CMK (cell line): ENCODE data around the gene FKRP.

Experiments
- DNase-seq: peaks from one replicate; pipeline ENCODE4 v3.0.0-alpha.2; 2010; ENCODE audit warnings: low read depth

FKRP gene

GRCh38 chr19:46719629-46720502 lies 26.0 kb upstream of the FKRP start:
- no peak for DNase-seq

GRCh38 chr19:46720503-46721239 lies 25.2 kb upstream of the FKRP start:
- no peak for DNase-seq

GRCh38 chr19:46721269-46722003 lies 24.4 kb upstream of the FKRP start:
- no peak for DNase-seq

- DNase-seq, result no peak
Observed at GRCh38 chr19:46722004-46722380, 23.9 kb upstream of the FKRP start.

DNA sequence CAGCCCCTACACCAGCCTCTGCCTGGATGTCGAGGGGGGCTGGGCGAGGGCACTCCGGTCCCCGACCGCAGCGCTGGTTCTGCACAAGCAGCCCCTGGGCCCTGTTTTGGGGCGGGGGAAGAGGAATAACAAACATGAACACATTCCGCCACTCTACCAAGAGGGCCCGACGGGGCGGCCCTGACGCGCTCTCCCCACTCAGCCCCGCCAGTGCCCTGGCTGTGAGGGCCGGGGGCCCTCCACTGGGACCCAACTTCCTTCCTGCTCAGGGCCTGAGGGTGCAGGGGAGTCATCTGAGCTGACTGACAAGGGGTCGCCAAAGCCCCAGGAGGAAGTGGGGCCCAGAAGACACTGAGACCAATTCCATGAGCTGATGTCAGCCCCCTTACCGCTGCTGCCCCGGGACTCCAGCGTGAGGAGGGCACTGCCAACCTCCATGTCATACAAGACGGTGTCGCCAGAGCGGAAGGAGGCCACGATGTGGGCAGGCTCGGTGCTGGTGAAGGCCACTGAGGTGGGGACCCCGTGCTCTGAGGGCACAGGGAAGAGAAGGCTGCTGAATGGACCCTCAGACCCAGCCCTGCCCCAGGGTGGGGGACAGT lies 23.3 kb upstream of the FKRP start:
- DNase-seq, result no peak

DNA sequence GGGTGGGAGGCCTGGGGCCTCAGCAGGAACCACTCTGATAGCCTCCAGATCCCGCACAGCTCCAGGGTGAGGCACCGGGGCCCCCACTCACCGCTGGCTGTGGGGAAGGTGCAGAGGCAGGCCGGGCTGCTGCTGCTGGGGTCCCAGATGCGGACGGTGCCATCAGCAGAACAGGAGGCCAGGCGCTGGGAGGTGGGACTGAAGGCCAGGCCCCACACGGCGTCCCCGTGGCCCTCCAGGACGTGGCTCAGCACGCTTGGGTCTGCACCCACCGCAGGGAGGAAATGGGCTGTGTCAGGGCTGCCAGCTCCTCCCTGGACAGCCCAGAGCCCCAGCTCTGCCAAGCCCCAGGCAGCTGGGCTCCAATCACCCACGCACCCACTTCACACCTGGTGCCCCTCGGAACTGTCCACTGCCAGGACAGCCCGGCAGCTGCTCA lies 22.8 kb upstream of the FKRP start:
- no peak for DNase-seq

- DNase-seq, result no peak
Observed at GRCh38 chr19:46723471-46723870, 22.4 kb upstream of the FKRP start.

GRCh38 chr19:46724468-46724867 lies 21.4 kb upstream of the FKRP start:
- no peak for DNase-seq

DNA sequence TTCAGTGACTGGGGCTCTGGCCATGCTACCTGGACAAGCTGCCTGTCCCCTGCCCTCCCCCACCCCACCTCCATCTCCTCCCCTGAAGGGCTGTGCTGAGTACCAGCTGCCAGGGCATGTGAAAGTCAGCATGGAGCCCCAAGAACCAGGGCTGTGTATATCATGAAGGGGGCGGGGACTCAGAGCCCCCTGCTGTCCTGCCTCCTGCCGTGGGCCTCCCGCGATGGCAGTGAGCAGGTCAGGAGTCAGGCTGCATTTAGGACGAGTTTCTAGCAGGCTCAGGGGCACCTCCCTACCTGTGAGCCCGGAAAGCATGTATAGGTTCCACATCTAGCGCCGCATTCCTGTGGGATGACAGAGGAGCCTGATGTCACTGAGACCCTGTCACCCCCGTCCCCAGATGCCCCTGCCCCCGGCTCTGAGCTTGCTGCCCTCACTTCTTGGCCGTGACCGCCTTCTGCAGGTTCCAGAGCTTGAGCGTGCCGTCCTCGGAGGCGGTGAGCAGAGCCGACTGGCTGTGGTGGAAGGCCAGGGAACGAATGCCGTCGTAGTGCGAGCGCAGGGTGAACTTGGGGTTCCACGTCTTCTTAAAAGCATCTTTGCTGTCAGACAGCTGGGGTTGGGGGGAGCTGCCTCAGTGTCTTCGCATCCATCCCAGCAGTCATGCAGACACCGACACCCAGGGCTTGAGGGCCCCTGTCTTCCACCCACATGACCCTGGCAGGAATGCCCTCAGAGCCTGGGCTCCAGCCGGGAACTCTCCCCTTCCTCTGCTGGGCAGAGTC lies 20.6 kb upstream of the FKRP start:
- no peak for DNase-seq

- DNase-seq, result no peak
Observed at GRCh38 chr19:46725859-46726393, 19.9 kb upstream of the FKRP start.

DNA sequence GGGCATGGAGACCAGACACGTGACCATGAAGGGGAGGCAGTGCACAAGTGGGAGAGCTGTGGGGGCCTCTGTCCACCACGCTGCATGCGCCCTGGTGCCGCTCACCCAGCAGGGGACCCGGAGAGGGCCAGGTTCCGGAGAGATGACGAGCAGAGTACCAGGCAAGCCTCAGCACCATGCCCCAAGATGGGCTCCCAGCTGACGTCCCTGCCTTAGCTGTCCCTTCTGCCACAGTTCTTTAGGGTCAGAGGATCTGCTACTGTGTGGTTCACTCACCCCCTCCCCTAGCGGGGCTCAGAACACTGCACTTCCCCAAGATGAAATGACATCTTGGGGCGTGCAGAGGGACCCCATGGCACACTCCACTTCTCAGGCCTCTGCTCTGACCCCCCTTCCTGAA lies 19.3 kb upstream of the FKRP start:
- DNase-seq, result no peak

- no peak for DNase-seq
Observed at GRCh38 chr19:46726971-46727501, 18.8 kb upstream of the FKRP start.

DNA sequence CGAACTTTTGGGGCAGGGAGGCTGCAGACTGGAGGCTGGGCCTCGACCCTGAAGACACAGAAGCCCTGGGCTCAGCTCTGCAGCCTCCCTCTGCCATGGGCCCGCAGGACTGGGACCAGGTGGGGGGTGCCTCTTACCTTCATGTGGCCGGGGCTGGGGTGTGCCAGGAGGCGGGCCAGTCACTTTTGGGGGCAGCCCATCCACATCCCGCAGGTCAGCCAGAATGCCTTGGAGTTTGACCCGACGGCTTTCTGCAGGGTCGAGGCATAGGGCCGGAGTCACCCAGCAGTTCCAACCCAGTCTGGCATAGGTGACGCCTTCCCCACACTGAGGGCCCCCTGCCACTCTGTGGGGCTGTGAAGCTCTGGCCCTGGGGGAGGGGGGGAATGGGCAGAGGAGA lies 18.1 kb upstream of the FKRP start:
- no peak for DNase-seq

GRCh38 chr19:46728208-46728607 lies 17.6 kb upstream of the FKRP start:
- DNase-seq, result no peak

- DNase-seq, result no peak
Observed at GRCh38 chr19:46728693-46729339, 17.0 kb upstream of the FKRP start.

DNA sequence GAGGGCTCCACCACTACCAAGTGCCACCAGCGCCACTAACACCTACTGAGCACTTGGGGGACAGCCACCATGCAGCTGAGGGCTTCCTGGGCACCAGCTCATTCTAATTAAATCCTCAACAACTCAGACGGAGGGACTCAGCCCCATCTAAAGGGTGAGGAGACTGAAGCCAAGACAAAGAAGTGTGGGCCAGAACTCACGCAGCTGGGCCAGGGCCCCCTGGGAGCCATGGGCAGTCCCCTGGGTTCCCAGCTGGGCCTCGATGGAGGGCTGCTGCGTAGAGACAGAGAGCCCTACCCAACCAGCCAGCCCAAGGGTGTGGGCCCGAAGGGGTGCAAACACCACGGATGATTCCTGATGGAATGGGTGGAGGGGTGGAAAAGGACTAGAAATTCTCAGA lies 16.2 kb upstream of the FKRP start:
- DNase-seq, result no peak

DNA sequence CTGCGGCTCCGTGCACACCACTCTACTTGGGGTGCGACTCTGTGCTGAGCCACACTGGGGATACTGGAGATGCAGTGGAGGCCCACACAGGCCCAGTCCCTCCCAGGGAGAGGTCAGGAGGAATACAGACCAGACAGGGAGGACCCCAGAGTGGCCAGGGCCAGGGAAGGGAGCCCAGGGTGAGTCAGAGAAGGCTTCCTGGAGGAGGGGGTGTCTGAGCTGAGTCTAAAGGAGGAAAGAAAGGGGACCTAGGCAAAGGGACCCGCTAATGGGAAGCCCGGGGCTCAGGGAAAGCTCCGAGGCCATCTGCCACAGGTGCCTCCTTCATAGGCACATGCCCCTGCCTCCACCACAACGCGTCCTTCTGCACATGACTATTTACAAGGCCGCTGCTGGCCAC lies 15.7 kb upstream of the FKRP start:
- DNase-seq, result no peak

DNA sequence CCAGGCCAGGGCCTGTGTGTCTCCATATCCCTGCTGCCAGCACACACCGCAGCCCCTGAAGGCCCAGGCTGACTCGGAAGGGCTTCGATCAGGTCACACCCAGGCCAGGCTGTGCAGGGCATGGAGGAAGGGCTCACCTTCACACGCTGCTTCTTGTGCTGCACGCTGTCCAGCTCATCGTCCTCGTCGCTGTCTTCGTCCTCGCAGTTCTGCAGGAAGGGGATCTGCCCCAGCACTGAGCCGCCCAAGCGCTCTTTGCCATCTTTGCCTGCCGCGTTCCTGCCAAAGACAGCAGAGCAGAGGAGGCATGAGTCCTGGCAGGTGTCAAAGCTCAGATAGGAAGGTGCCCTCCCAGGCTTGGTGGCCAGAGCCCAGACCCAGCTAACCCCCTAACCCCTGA lies 15.3 kb upstream of the FKRP start:
- DNase-seq, result no peak

- peak; percentile 92 for DNase-seq
Observed at GRCh38 chr19:46731007-46731501, 14.8 kb upstream of the FKRP start.

- DNase-seq, result no peak
Observed at GRCh38 chr19:46731584-46731983, 14.3 kb upstream of the FKRP start.
